Measurements from ENCODE around the gene MYH14.

MYH14 gene

GRCh38 chr19:50203281-50204080 is at the start of gene MYH14:
MYH14 (plus strand) TSS chr19:50203622; CDS start chr19:50210366, 6,744 bp downstream.
- Histone ChIP-seq H3K9me3 (ENCODE audit: control insufficient read depth, insufficient read depth, low read length) (peaks cover 3% of the 10 kb centered on the region; the same call in 1 of the 2 replicates), H3K27me3 (ENCODE audit: control insufficient read depth, insufficient read depth, low read length) (no peaks in the 10 kb centered on the region), H3K4me3 (ENCODE audit: low read length) (peak within 1 kb of the TSS; percentile 49; the same call in 1 of the 2 replicates), H3K36me3 (ENCODE audit: control insufficient read depth, insufficient read depth, low read length) (no peaks in the 10 kb centered on the region), H3K27ac (ENCODE audit: low read length) (no peak within 1 kb of the TSS), H3K4me1 (ENCODE audit: control insufficient read depth, insufficient read depth, low read length) (no peaks in the 10 kb centered on the region)
- WGBS (ENCODE audit: insufficient coverage, insufficient read length): no CpG with 5 or more reads among the region's 78 CpGs
- peak; percentile 31 for DNase-seq (ENCODE audit: low read depth, low spot score)

GRCh38 chr19:50154529-50154928 is 48.9 kb upstream of the MYH14 start:
- H3K36me3 ChIP-seq (ENCODE audit: control insufficient read depth, insufficient read depth, low read length): no peaks in the 10 kb centered on the region
- H3K4me1 ChIP-seq (ENCODE audit: control insufficient read depth, insufficient read depth, low read length): no peaks in the 10 kb centered on the region
- no peak overlapping the region for H3K27ac ChIP-seq (ENCODE audit: low read length)
- H3K9me3 ChIP-seq (ENCODE audit: control insufficient read depth, insufficient read depth, low read length): peaks cover 2% of the 10 kb centered on the region
- DNase-seq (ENCODE audit: low read depth, low spot score): no peak
- no peak overlapping the region for H3K4me3 ChIP-seq (ENCODE audit: low read length)
- H3K27me3 ChIP-seq (ENCODE audit: control insufficient read depth, insufficient read depth, low read length): no peaks in the 10 kb centered on the region
- no CpG with 5 or more reads among the region's 16 CpGs for WGBS (ENCODE audit: insufficient coverage, insufficient read length)

GRCh38 chr19:50155520-50156109 is 47.8 kb upstream of the MYH14 start:
- H3K9me3 ChIP-seq (ENCODE audit: control insufficient read depth, insufficient read depth, low read length): peaks cover 2% of the 10 kb centered on the region
- no peak overlapping the region for H3K4me3 ChIP-seq (ENCODE audit: low read length)
- H3K27me3 ChIP-seq (ENCODE audit: control insufficient read depth, insufficient read depth, low read length): no peaks in the 10 kb centered on the region
- H3K4me1 ChIP-seq (ENCODE audit: control insufficient read depth, insufficient read depth, low read length): no peaks in the 10 kb centered on the region
- WGBS (ENCODE audit: insufficient coverage, insufficient read length): no CpG with 5 or more reads among the region's 8 CpGs
- no peak overlapping the region for H3K27ac ChIP-seq (ENCODE audit: low read length)
- H3K36me3 ChIP-seq (ENCODE audit: control insufficient read depth, insufficient read depth, low read length): no peaks in the 10 kb centered on the region
- DNase-seq (ENCODE audit: low read depth, low spot score): no peak

- H3K4me1 ChIP-seq (ENCODE audit: control insufficient read depth, insufficient read depth, low read length): no peaks in the 10 kb centered on the region
- H3K36me3 ChIP-seq (ENCODE audit: control insufficient read depth, insufficient read depth, low read length): no peaks in the 10 kb centered on the region
- H3K27me3 ChIP-seq (ENCODE audit: control insufficient read depth, insufficient read depth, low read length): no peaks in the 10 kb centered on the region
- DNase-seq (ENCODE audit: low read depth, low spot score): no peak
- H3K9me3 ChIP-seq (ENCODE audit: control insufficient read depth, insufficient read depth, low read length): peaks cover 5% of the 10 kb centered on the region; the same call in 1 of the 2 replicates
- H3K4me3 ChIP-seq (ENCODE audit: low read length): no peak overlapping the region
- no peak overlapping the region for H3K27ac ChIP-seq (ENCODE audit: low read length)
Measured at GRCh38 chr19:50158577-50158976, 44.8 kb upstream of the MYH14 start.

GRCh38 chr19:50159078-50159477 is 44.3 kb upstream of the MYH14 start:
- Histone ChIP-seq H3K9me3 (ENCODE audit: control insufficient read depth, insufficient read depth, low read length) (peaks cover 5% of the 10 kb centered on the region; the same call in 1 of the 2 replicates), H3K4me1 (ENCODE audit: control insufficient read depth, insufficient read depth, low read length) (no peaks in the 10 kb centered on the region), H3K27ac (ENCODE audit: low read length) (no peak overlapping the region), H3K27me3 (ENCODE audit: control insufficient read depth, insufficient read depth, low read length) (no peaks in the 10 kb centered on the region), H3K4me3 (ENCODE audit: low read length) (no peak overlapping the region), H3K36me3 (ENCODE audit: control insufficient read depth, insufficient read depth, low read length) (no peaks in the 10 kb centered on the region)
- no CpG with 5 or more reads among the region's 2 CpGs for WGBS (ENCODE audit: insufficient coverage, insufficient read length)
- no peak for DNase-seq (ENCODE audit: low read depth, low spot score)

GRCh38 chr19:50162988-50163387 is 40.4 kb upstream of the MYH14 start, which contains the start of gene IZUMO2:
IZUMO2 (minus strand) TSS chr19:50163281; CDS start chr19:50163194, 87 bp downstream.
- Histone ChIP-seq H3K9me3 (ENCODE audit: control insufficient read depth, insufficient read depth, low read length) (peaks cover 5% of the 10 kb centered on the region; the same call in 1 of the 2 replicates), H3K4me1 (ENCODE audit: control insufficient read depth, insufficient read depth, low read length) (no peaks in the 10 kb centered on the region), H3K27ac (ENCODE audit: low read length) (no peak within 1 kb of the TSS), H3K36me3 (ENCODE audit: control insufficient read depth, insufficient read depth, low read length) (no peaks in the 10 kb centered on the region), H3K27me3 (ENCODE audit: control insufficient read depth, insufficient read depth, low read length) (no peaks in the 10 kb centered on the region), H3K4me3 (ENCODE audit: low read length) (no peak within 1 kb of the TSS)
- WGBS (ENCODE audit: insufficient coverage, insufficient read length): no CpG with 5 or more reads among the region's 26 CpGs
- no peak for DNase-seq (ENCODE audit: low read depth, low spot score)

- no peaks in the 10 kb centered on the region for H3K4me1 ChIP-seq (ENCODE audit: control insufficient read depth, insufficient read depth, low read length)
- H3K27me3 ChIP-seq (ENCODE audit: control insufficient read depth, insufficient read depth, low read length): no peaks in the 10 kb centered on the region
- no peak overlapping the region for H3K4me3 ChIP-seq (ENCODE audit: low read length)
- no CpG with 5 or more reads among the region's 12 CpGs for WGBS (ENCODE audit: insufficient coverage, insufficient read length)
- peaks cover 6% of the 10 kb centered on the region; the same call in 1 of the 2 replicates for H3K9me3 ChIP-seq (ENCODE audit: control insufficient read depth, insufficient read depth, low read length)
- DNase-seq (ENCODE audit: low read depth, low spot score): no peak
- no peaks in the 10 kb centered on the region for H3K36me3 ChIP-seq (ENCODE audit: control insufficient read depth, insufficient read depth, low read length)
- H3K27ac ChIP-seq (ENCODE audit: low read length): no peak overlapping the region
Measured at GRCh38 chr19:50167314-50167721, 36.1 kb upstream of the MYH14 start.

GRCh38 chr19:50171752-50172151 is 31.7 kb upstream of the MYH14 start:
- Histone ChIP-seq H3K4me1 (ENCODE audit: control insufficient read depth, insufficient read depth, low read length) (no peaks in the 10 kb centered on the region), H3K4me3 (ENCODE audit: low read length) (no peak overlapping the region), H3K27me3 (ENCODE audit: control insufficient read depth, insufficient read depth, low read length) (no peaks in the 10 kb centered on the region), H3K27ac (ENCODE audit: low read length) (no peak overlapping the region), H3K36me3 (ENCODE audit: control insufficient read depth, insufficient read depth, low read length) (no peaks in the 10 kb centered on the region), H3K9me3 (ENCODE audit: control insufficient read depth, insufficient read depth, low read length) (peaks cover 8% of the 10 kb centered on the region)
- no CpG with 5 or more reads among the region's 5 CpGs for WGBS (ENCODE audit: insufficient coverage, insufficient read length)
- DNase-seq (ENCODE audit: low read depth, low spot score): no peak

- Histone ChIP-seq H3K36me3 (ENCODE audit: control insufficient read depth, insufficient read depth, low read length) (no peaks in the 10 kb centered on the region), H3K9me3 (ENCODE audit: control insufficient read depth, insufficient read depth, low read length) (peaks cover 8% of the 10 kb centered on the region), H3K4me1 (ENCODE audit: control insufficient read depth, insufficient read depth, low read length) (no peaks in the 10 kb centered on the region), H3K27me3 (ENCODE audit: control insufficient read depth, insufficient read depth, low read length) (no peaks in the 10 kb centered on the region), H3K27ac (ENCODE audit: low read length) (no peak overlapping the region), H3K4me3 (ENCODE audit: low read length) (no peak overlapping the region)
- no peak for DNase-seq (ENCODE audit: low read depth, low spot score)
Measured at GRCh38 chr19:50172726-50173125, 30.7 kb upstream of the MYH14 start.

- no CpG with 5 or more reads among the region's 8 CpGs for WGBS (ENCODE audit: insufficient coverage, insufficient read length)
- Histone ChIP-seq H3K9me3 (ENCODE audit: control insufficient read depth, insufficient read depth, low read length) (peaks cover 8% of the 10 kb centered on the region), H3K27me3 (ENCODE audit: control insufficient read depth, insufficient read depth, low read length) (no peaks in the 10 kb centered on the region), H3K4me3 (ENCODE audit: low read length) (no peak overlapping the region), H3K36me3 (ENCODE audit: control insufficient read depth, insufficient read depth, low read length) (no peaks in the 10 kb centered on the region), H3K27ac (ENCODE audit: low read length) (no peak overlapping the region), H3K4me1 (ENCODE audit: control insufficient read depth, insufficient read depth, low read length) (no peaks in the 10 kb centered on the region)
- DNase-seq (ENCODE audit: low read depth, low spot score): no peak
Measured at GRCh38 chr19:50173127-50173526, 30.3 kb upstream of the MYH14 start.

Data from iPS DF 6.9 (cell line).